NT2/D1 (cell line): ENCODE results near the gene HOXB4.
A peak's percentile ranks its signal among the peaks of the same experiment; 100 is the strongest.

Source experiments
- DNase-seq: peaks from one replicate; pipeline ENCODE4 v3.0.0-alpha.2; 2011; ENCODE audit warnings: low read depth, low spot score
- H3K27me3 ChIP-seq: 2 replicates; pipeline ENCODE4 v1.6.0; 2011; ENCODE audit warnings: mild to moderate bottlenecking; ENCODE audit not compliant: insufficient read length, insufficient read depth
- H3K36me3 ChIP-seq: 2 replicates; pipeline ENCODE4 v1.6.1; 2011; ENCODE audit warnings: mild to moderate bottlenecking, low read length, mixed read lengths; ENCODE audit not compliant: insufficient read depth, insufficient read length
- H3K4me1 ChIP-seq: 2 replicates; pipeline ENCODE4 v1.5.1; 2011; ENCODE audit not compliant: insufficient read depth, insufficient read length
- H3K4me3 ChIP-seq: 2 replicates; pipeline ENCODE4 v1.5.1; 2011; ENCODE audit warnings: low read depth; ENCODE audit not compliant: insufficient read length
- H3K9ac ChIP-seq: 2 replicates; pipeline ENCODE4 v1.6.0; 2011; ENCODE audit warnings: low read depth; ENCODE audit not compliant: insufficient read length
- H3K9me3 ChIP-seq: 2 replicates; pipeline ENCODE4 v1.5.1; 2011; ENCODE audit warnings: mild to moderate bottlenecking, low read length; ENCODE audit not compliant: insufficient read depth
- SUZ12 ChIP-seq: IDR thresholded peaks from 2 replicates; pipeline ENCODE4 v1.6.1; 2011; ENCODE audit not compliant: insufficient read length, insufficient read depth; ENCODE audit errors: extremely low read depth
- YY1 ChIP-seq: IDR thresholded peaks from 2 replicates; pipeline ENCODE4 v1.6.1; 2011; ENCODE audit not compliant: insufficient read length, insufficient read depth
- ZNF274 ChIP-seq: IDR thresholded peaks from 2 replicates; pipeline ENCODE4 v1.6.1; 2011; ENCODE audit warnings: mild to moderate bottlenecking, low read depth, low read length

HOXB4 gene

GRCh38 chr17:48562934-48563333 lies 15.2 kb downstream of the HOXB4 start:
- no peak overlapping the region for H3K4me3 ChIP-seq
- H3K27me3 ChIP-seq = peaks cover 100% of the 10 kb centered on the region
- no peaks in the 10 kb centered on the region for H3K36me3 ChIP-seq
- peaks cover 11% of the 10 kb centered on the region; the same call in 1 of the 2 replicates for H3K9me3 ChIP-seq
- TF ChIP-seq SUZ12 = peak; percentile 67
- TF ChIP-seq ZNF274 = no peak
- TF ChIP-seq YY1 = no peak
- no peak overlapping the region for H3K9ac ChIP-seq
- peaks cover 3% of the 10 kb centered on the region for H3K4me1 ChIP-seq
- no peak for DNase-seq

GRCh38 chr17:48561884-48562810 lies 16.0 kb downstream of the HOXB4 start:
- H3K36me3 ChIP-seq = no peaks in the 10 kb centered on the region
- peaks cover 3% of the 10 kb centered on the region for H3K4me1 ChIP-seq
- peaks cover 100% of the 10 kb centered on the region for H3K27me3 ChIP-seq
- no peak for DNase-seq
- H3K9me3 ChIP-seq = peaks cover 8% of the 10 kb centered on the region; the same call in 1 of the 2 replicates
- H3K9ac ChIP-seq = no peak overlapping the region
- TF ChIP-seq ZNF274 = no peak
- no peak for TF ChIP-seq YY1
- TF ChIP-seq SUZ12 = no peak
- no peak overlapping the region for H3K4me3 ChIP-seq

GRCh38 chr17:48559840-48560817 lies 18.0 kb downstream of the HOXB4 start:
- no peak for TF ChIP-seq SUZ12
- TF ChIP-seq YY1 = no peak
- TF ChIP-seq ZNF274 = no peak
- Histone ChIP-seq H3K27me3 (peaks cover 98% of the 10 kb centered on the region), H3K36me3 (no peaks in the 10 kb centered on the region)

GRCh38 chr17:48559122-48559839 lies 18.9 kb downstream of the HOXB4 start:
- TF ChIP-seq ZNF274 (no peak), SUZ12 (peak; percentile 90)
- peaks cover 98% of the 10 kb centered on the region for H3K27me3 ChIP-seq

More at GRCh38 chr17:48559840-48560817, 18.0 kb downstream of the HOXB4 start:
- Histone ChIP-seq H3K9me3 (no peaks in the 10 kb centered on the region), H3K9ac (no peak overlapping the region), H3K4me3 (no peak overlapping the region), H3K4me1 (peaks cover 3% of the 10 kb centered on the region)
- no peak for DNase-seq

GRCh38 chr17:48558831-48559121 lies 19.4 kb downstream of the HOXB4 start:
- Histone ChIP-seq H3K36me3 (no peaks in the 10 kb centered on the region), H3K27me3 (peaks cover 98% of the 10 kb centered on the region), H3K4me1 (peaks cover 3% of the 10 kb centered on the region)

More at GRCh38 chr17:48559122-48559839, 18.9 kb downstream of the HOXB4 start:
- no peak for DNase-seq
- Histone ChIP-seq H3K9ac (no peak overlapping the region), H3K36me3 (no peaks in the 10 kb centered on the region), H3K4me3 (no peak overlapping the region), H3K9me3 (no peaks in the 10 kb centered on the region), H3K4me1 (peaks cover 3% of the 10 kb centered on the region)

GRCh38 chr17:48558057-48558830 lies 19.9 kb downstream of the HOXB4 start:
- no peaks in the 10 kb centered on the region for H3K36me3 ChIP-seq
- no peak for DNase-seq
- H3K4me3 ChIP-seq = no peak overlapping the region
- no peak for TF ChIP-seq ZNF274
- TF ChIP-seq SUZ12 = no peak
- no peak for TF ChIP-seq YY1
- H3K27me3 ChIP-seq = peaks cover 98% of the 10 kb centered on the region
- no peaks in the 10 kb centered on the region for H3K9me3 ChIP-seq
- no peak overlapping the region for H3K9ac ChIP-seq
- H3K4me1 ChIP-seq = peaks cover 3% of the 10 kb centered on the region

More at GRCh38 chr17:48558831-48559121, 19.4 kb downstream of the HOXB4 start:
- DNase-seq = no peak
- TF ChIP-seq SUZ12 = no peak
- TF ChIP-seq YY1 = no peak
- no peak for TF ChIP-seq ZNF274
- Histone ChIP-seq H3K9me3 (no peaks in the 10 kb centered on the region), H3K9ac (no peak overlapping the region), H3K4me3 (no peak overlapping the region)
